Activated T-helper 9 cell treated with anti-CD3 and anti-CD28 coated beads, Interleukin-2, amount 50 U/mL, for 16 hours (primary cell): Measurements from ENCODE around the gene ZNF888.
"Not testable (repeated sequence)": the region's sequence is repeated elsewhere in the genome, so short reads cannot be mapped to it uniquely, and the experiment has no call there.

ENCODE experiments used
- DNase-seq: peaks from one replicate; pipeline ENCODE4 v3.0.0-alpha.2; 2020; ENCODE audit warnings: low read depth

The ZNF888 gene

DNA sequence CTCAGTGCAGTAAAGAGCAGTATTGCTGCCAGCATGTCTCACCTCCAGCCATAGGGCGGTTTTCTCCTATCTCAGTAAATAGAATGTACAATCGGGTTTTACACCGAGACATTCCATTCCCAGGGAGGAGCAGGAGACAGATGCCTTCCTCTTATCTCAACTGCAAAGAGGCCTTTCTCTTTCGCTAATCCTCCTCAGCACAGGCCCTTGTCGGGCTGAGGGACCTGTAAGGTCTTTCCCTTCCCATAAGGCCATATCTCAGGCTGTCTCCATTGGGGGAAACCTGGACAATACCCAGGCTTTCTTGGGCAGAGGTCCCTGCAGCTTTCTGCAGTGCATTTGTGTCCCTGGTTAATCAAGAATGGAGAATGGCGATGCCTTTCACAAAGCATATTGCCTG is 50.2 kb downstream of the ZNF888 start:
- not testable (repeated sequence) for DNase-seq

DNA sequence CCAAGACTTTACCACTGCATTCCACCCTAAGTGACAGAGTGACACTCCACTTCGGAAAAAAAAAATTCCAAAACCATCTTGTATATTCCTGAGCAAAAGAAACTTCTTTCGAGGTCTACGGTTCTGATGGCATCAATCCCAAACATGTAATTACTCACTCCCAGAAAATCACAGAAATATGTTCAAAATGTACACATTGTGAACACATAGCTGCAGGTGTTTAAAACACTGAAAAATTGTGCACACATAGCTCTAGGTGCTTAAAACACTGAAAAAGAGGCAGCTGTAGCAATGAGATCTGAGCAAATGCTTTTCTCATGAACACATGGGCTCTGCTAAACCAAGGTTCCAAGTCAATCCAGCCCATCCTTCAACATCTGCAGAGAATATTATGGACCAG is 51.8 kb downstream of the ZNF888 start:
- DNase-seq, result no peak

DNA sequence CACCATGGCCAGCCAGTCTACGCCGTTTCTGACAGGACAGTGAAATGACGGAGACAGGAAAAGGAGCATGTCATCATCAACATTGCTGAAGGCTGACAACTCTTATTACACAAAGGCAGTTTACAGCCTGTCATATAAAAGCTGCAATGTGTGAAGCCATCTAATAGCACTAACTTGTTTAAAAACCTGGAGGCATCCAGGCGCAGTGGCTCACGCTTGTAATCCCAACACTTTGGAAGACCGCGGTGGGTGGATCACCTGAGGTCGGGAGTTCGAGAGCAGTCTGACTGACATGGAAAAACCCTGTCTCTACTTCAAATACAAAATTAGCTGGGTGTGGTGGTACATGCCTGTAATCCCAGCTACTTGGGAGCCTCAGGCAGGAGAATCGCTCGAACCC is 55.2 kb downstream of the ZNF888 start:
- not testable (repeated sequence) for DNase-seq

DNA sequence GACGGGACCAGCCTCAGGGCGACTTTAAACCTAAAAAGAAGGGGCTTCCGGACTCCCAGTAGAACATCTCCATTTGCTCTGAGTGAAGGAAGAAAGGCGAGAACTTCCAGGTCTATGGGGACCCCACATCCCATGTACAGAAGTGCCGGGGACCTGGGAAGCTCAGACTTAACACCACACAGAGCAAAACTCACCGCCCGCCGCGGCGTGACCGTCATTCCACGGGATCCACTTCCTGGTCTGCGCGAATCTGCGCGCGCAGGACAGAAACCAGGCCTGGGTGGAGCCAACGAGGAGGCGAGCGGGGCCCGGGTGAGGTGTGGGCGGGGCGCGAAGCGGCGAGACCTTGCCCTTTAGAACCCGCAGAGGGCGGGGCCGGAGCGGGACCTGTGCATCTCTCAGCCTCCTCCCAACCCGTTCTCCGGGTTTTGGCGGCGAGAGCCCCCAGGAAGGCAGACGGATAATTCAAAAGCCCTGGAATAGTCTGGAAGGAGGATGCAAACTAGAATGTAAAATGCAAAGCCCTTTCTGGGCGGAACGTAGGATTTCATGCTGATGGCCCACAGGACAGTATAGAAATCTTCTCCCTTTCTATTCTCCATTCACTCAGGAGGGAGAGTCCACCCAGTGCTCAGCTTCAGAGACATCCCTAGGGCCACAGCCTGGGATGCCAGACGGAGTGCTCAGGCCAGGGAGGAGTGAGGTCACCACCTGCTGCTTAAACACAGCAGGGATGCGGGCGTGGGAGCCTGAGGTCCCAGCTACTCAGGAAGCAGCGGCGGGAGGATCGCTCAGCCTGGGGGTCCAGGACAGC is 65.6 kb downstream of the ZNF888 start, which contains the start of gene ZNF468:
ZNF468 (minus strand) TSS at position 242 of the 814 bp plus-strand sequence. CDS start 3,347 bp downstream, outside the sequence.
- peak; percentile 56 for DNase-seq

DNA sequence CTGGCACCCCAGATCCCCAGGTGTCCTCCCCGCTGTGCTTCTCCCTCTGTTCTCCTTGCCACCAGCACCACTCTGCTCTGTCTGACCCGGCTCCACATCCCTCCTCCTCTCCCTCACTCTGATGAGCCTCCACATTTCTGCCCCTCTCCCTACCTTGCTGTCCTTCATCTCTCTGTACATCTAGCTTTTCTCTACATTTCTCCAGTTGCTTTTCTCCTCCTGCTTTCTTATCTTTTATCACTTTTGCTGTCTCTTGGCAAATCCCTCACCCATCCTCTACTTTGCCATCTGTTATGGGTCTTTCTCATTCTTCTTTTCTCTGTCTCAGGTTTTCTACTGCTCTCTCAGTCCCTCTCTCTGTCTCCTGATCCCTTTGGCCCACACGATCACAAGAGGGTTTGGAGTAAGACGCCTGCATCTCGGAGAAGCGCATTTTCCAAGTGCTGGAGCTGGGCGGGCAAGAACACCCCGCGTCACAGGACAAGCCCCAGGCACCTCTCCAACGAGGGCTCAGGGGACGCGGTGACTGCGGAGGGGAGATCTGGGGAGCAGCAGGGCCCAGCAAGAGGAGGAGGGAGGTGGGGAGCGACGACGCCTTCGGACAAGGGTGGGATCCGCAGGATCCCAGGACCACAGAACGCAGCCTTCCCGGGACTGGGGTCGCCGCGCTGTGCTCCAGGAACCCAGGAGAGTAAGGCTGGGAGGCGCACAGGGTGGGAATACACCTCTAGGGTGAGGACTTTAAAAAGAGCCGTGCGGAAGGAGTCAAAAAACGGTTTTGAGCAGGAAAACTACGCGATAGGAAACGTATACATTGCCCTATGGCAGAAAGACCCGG is 66.5 kb downstream of the ZNF888 start:
- DNase-seq, result not testable (repeated sequence)
